SK-N-SH (cell line): ENCODE data around the gene CNFN. TPM values are rescaled to one million over a fixed set of nuclear protein-coding genes. Genes with fewer than 3 reads are reported as not detected.

Experiments used
- CTCF ChIA-PET: fragments of 300-600, 350-600 bp; formaldehyde crosslinking; extraction: SDS; loops from one replicate; lab custom pipeline; 2021; lab: Yijun Ruan, JAX
- POLR2A ChIA-PET: fragments of 350-600 bp; sonication (Branson Sonifier 250); formaldehyde crosslinking; extraction: SDS; loops from one replicate; lab custom pipeline; 2020; ENCODE audit warnings: antibody characterized with exemption, inconsistent platforms; lab: Yijun Ruan, JAX
- DNase-seq: peaks from one replicate; pipeline ENCODE4 v3.0.0; 2012
- H2AFZ ChIP-seq: fragments of 200-600 bp; sonication (generic); 2 replicates; pipeline ENCODE4 v1.8.1; 2016; ENCODE audit warnings: antibody characterized with exemption, mild to moderate bottlenecking, low read depth
- H3F3A ChIP-seq: fragments of 200-600 bp; sonication (generic); replicated peaks from 2 replicates; pipeline ENCODE3; 2016; ENCODE audit warnings: antibody characterized with exemption, mild to moderate bottlenecking; ENCODE audit not compliant: insufficient read depth
- H3K27ac ChIP-seq, 2 experiments: fragments of 200-500 bp in 1 of 2; fragments of 200-600 bp in 1 of 2; sonication (Bioruptor generic) in 1 of 2; sonication (generic), shearing (Covaris generic) in 1 of 2; 2 replicates each; pipeline versions ENCODE4 v1.5.1 to v1.6.1; 2014 to 2016; ENCODE audit warnings: low read depth in 2 of 2, inconsistent platforms in 1 of 2, low read length in 1 of 2, mild to moderate bottlenecking in 1 of 2, mixed read lengths in 1 of 2
- H3K27me3 ChIP-seq: fragments of 200-600 bp; sonication (generic), shearing (Covaris generic); 2 replicates; pipeline ENCODE4 v1.6.1; 2016; ENCODE audit warnings: mixed run types; ENCODE audit not compliant: insufficient read depth
- H3K36me3 ChIP-seq, 2 experiments: fragments of 200-500 bp in 1 of 2; fragments of 200-600 bp in 1 of 2; sonication (Bioruptor generic) in 1 of 2; sonication (generic) in 1 of 2; replicated peaks in 1 of 2; 2 replicates each; pipeline versions ENCODE3 to v1.5.1; 2014 to 2016; ENCODE audit warnings: low read length in 1 of 2, mild to moderate bottlenecking in 1 of 2; ENCODE audit not compliant: insufficient read depth in 2 of 2, control insufficient read depth in 1 of 2
- H3K4me1 ChIP-seq, 2 experiments: fragments of 200-500 bp in 1 of 2; fragments of 200-600 bp in 1 of 2; sonication (Bioruptor generic) in 1 of 2; sonication (generic), shearing (Covaris generic) in 1 of 2; 2 replicates each; pipeline versions ENCODE4 v1.5.1 to v1.6.1; 2014 to 2016; ENCODE audit warnings: low read depth in 1 of 2, low read length in 1 of 2, mixed run types in 1 of 2; ENCODE audit not compliant: insufficient read depth in 2 of 2, control insufficient read depth in 1 of 2
- H3K4me2 ChIP-seq: fragments of 200-600 bp; sonication (generic), shearing (Covaris generic); 2 replicates; pipeline ENCODE4 v1.6.1; 2017; ENCODE audit warnings: mixed run types
- H3K4me3 ChIP-seq, 2 experiments: fragments of 200-500 bp in 1 of 2; fragments of 200-600 bp in 1 of 2; sonication (Bioruptor generic) in 1 of 2; sonication (generic), shearing (Covaris generic) in 1 of 2; 2 replicates each; pipeline versions ENCODE4 v1.5.1 to v1.8.1; 2014 to 2016; ENCODE audit warnings: low read depth in 2 of 2, inconsistent platforms in 1 of 2, low read length in 1 of 2, mild to moderate bottlenecking in 1 of 2, mixed read lengths in 1 of 2, moderate library complexity in 1 of 2
- H3K79me2 ChIP-seq: fragments of 200-600 bp; sonication (generic); 2 replicates; pipeline ENCODE4 v1.8.1; 2017; ENCODE audit warnings: mild to moderate bottlenecking; ENCODE audit not compliant: insufficient read depth
- H3K9ac ChIP-seq: fragments of 200-600 bp; sonication (generic); 2 replicates; pipeline ENCODE4 v1.6.1; 2017; ENCODE audit warnings: mixed run types
- H3K9me2 ChIP-seq: fragments of 200-600 bp; sonication (generic); 2 replicates; pipeline ENCODE4 v1.6.1; 2017; ENCODE audit warnings: mixed run types
- H3K9me3 ChIP-seq: fragments of 200-600 bp; sonication (generic); 2 replicates; pipeline ENCODE4 v1.6.1; 2017; ENCODE audit warnings: mixed run types, mild to moderate bottlenecking, moderate library complexity
- H4K20me1 ChIP-seq: fragments of 200-600 bp; sonication (generic); 2 replicates; pipeline ENCODE4 v1.6.1; 2017; ENCODE audit warnings: mild to moderate bottlenecking, mixed run types; ENCODE audit not compliant: insufficient read depth
- CHD2 ChIP-seq: fragments of 150-350 bp; IDR thresholded peaks from 2 replicates; pipeline ENCODE4 v1.6.1; 2018; ENCODE audit warnings: low read length; ENCODE audit not compliant: partially characterized antibody
- FOSL2 ChIP-seq: IDR thresholded peaks from 2 replicates; pipeline ENCODE4 v1.4.0; 2012; ENCODE audit warnings: low read depth, mild to moderate bottlenecking, moderate library complexity, borderline replicate concordance
- FOXJ3 ChIP-seq: sonication (generic); formaldehyde crosslinking; IDR thresholded peaks from 2 replicates; pipeline ENCODE4 v1.5.1; 2020; ENCODE audit warnings: mild to moderate bottlenecking, missing genetic modification reagents
- FOXM1 ChIP-seq: IDR thresholded peaks from 2 replicates; pipeline ENCODE4 v1.4.0; 2012; ENCODE audit warnings: low read depth, mild to moderate bottlenecking
- GABPA ChIP-seq: IDR thresholded peaks from 2 replicates; pipeline ENCODE4 v1.4.0; 2012; ENCODE audit warnings: low read depth, mild to moderate bottlenecking
- MEF2A ChIP-seq: IDR thresholded peaks from 2 replicates; pipeline ENCODE4 v1.4.0; 2012; ENCODE audit warnings: low read depth, borderline replicate concordance
- MXI1 ChIP-seq: IDR thresholded peaks from 2 replicates; pipeline ENCODE4 v1.6.1; 2012; ENCODE audit warnings: mild to moderate bottlenecking, low read depth, low read length, improper control_type of control experiment
- NRF1 ChIP-seq: IDR thresholded peaks from 2 replicates; pipeline ENCODE4 v1.6.1; 2012; ENCODE audit warnings: low read depth, mild to moderate bottlenecking, low read length
- POLR2AphosphoS5 ChIP-seq: IDR thresholded peaks from 2 replicates; pipeline ENCODE4 v1.6.1; 2012; ENCODE audit warnings: low read depth, low read length
- RAD21 ChIP-seq: IDR thresholded peaks from 2 replicates; pipeline ENCODE4 v1.6.1; 2012; ENCODE audit warnings: mild to moderate bottlenecking, low read length
- RCOR1 ChIP-seq: fragments of 150-350 bp; IDR thresholded peaks from 2 replicates; pipeline ENCODE4 v1.6.1; 2017; ENCODE audit warnings: antibody characterized with exemption, low read length
- SIN3A ChIP-seq: IDR thresholded peaks from 2 replicates; pipeline ENCODE4 v1.6.1; 2012; ENCODE audit warnings: low read depth, mild to moderate bottlenecking, low read length, moderate library complexity, borderline replicate concordance
- SMC3 ChIP-seq: IDR thresholded peaks from 2 replicates; pipeline ENCODE4 v1.6.1; 2012; ENCODE audit warnings: low read depth, low read length, improper control_type of control experiment
- TAF1 ChIP-seq: IDR thresholded peaks from 2 replicates; pipeline ENCODE4 v1.6.1; 2012; ENCODE audit warnings: low read depth, mild to moderate bottlenecking, low read length, moderate library complexity, borderline replicate concordance
- TEAD4 ChIP-seq: IDR thresholded peaks from 2 replicates; pipeline ENCODE4 v1.4.0; 2012; ENCODE audit warnings: mild to moderate bottlenecking, borderline replicate concordance; ENCODE audit not compliant: insufficient read depth
- USF2 ChIP-seq: fragments of 150-350 bp; IDR thresholded peaks from 2 replicates; pipeline ENCODE4 v1.6.1; 2017; ENCODE audit warnings: antibody characterized with exemption, low read length, low read depth, borderline replicate concordance
- YY1 ChIP-seq: IDR thresholded peaks from 2 replicates; pipeline ENCODE4 v1.4.0; 2012; ENCODE audit warnings: low read depth, mild to moderate bottlenecking
- WGBS: methylation state at CpG from one replicate; pipeline ENCODE4 v1.1.6; 2017; ENCODE audit warnings: low lambda C conversion rate; 5-methylcytosine and 5-hydroxymethylcytosine counted together
- polyA plus RNA-seq, 3 experiments: library from polyadenylated mRNA; depleted of rRNA; stranded (reverse); fragments of >200 nt; gene quantifications; 2 replicates each; pipeline ENCODE4 v1.2.3, GENCODE V29; 2012

CNFN gene
- polyA plus RNA-seq, 1 of the 3 experiments (the other 2 are of a cell fraction): 4.5 TPM

GRCh38 chr19:42403586-42403985, 13.5 kb upstream of the CNFN start (continued):
- TF ChIP-seq USF2 (no peak), FOSL2 (no peak), FOXJ3 (CRISPR knock-in tag) (no peak)
- TF ChIP-seq, all 33 proteins: peak for 0

DNA sequence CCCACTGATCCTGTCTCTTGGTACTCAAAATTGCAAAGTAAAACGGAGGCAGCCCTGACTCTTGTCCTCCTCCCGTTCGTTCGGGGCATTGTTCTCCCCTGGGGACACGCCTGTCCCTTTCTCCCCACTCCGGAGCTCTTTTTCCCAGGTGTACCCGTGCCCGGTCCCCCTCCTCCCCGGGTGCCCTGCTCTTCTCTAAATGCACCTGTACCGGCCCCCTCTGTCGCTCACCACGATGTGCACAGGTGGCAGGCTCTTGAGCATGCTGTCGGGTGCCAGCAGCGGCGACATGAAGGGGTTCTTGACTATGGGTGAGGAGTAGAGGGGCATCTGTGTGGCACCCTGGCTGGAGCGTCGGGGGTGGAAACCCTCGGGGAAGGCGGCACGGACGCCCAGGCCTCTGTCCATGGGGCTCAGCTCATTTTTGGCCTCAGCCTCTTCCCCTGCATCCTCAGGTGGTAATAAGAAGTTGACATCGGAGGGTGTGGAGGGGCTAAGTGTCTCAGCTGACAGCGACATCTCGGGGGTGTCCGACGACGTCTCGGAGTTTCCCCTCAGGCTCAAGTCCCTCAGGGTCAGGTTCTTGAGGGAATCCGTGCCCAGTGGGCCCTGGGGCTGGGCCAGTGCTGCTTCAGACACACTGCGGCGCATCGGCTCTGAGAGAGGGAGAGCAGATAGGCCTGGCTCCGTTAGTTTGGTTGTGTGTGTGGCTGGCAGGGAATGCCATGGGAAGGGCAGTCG, 12.4 kb upstream of the CNFN start:
- ChIA-PET POLR2A (interaction anchor here (1.8 kb wide), 1 partner anchor 10 kb away, joined by 6 read pairs; no protein-coding TSS in a partner anchor), CTCF (interaction anchor here (0.8 to 2.9 kb wide), 11 partner anchors 9 to 294 kb away, joined by 3 to 45 read pairs (median 7); no protein-coding TSS in a partner anchor)
- peaks cover 5% of the 10 kb centered on the region for H3F3A ChIP-seq
- DNase-seq: peak; percentile 56
- peak overlapping the region; percentile 69; the same call in 1 of the 2 replicates for H3K4me2 ChIP-seq
- no peaks in the 10 kb centered on the region for H3K79me2 ChIP-seq
- H3K36me3 ChIP-seq: peaks cover 0 to 7% of the 10 kb centered on the region in 2 experiments
- no peaks in the 10 kb centered on the region for H3K9me3 ChIP-seq
- H3K4me3 ChIP-seq: peak overlapping the region in 1 of 2 experiments; percentile 44; a peak in 2 of 4 replicates
- H3K27ac ChIP-seq: peak overlapping the region in 1 of 2 experiments; percentile 63; a peak in 1 of 4 replicates
- no peak overlapping the region for H3K9ac ChIP-seq
- H2AFZ ChIP-seq: no peak overlapping the region
- H3K27me3 ChIP-seq: no peaks in the 10 kb centered on the region
- WGBS: 60% methylated on average over 31 of the region's 34 CpGs
- no peak for TF ChIP-seq POLR2AphosphoS5
- no peak for TF ChIP-seq MEF2A
- TF ChIP-seq FOXJ3 (CRISPR knock-in tag): no peak
- TF ChIP-seq MXI1: no peak
- TF ChIP-seq RAD21: no peak
- no peak for TF ChIP-seq YY1
- no peak for TF ChIP-seq SMC3
- H4K20me1 ChIP-seq: no peaks in the 10 kb centered on the region
- peaks cover 0 to 18% of the 10 kb centered on the region in 2 experiments; a peak in 1 of 4 replicates for H3K4me1 ChIP-seq
- H3K9me2 ChIP-seq: no peaks in the 10 kb centered on the region

- H3K79me2 ChIP-seq: no peaks in the 10 kb centered on the region
- 5% methylated on average over 37 of the region's 80 CpGs for WGBS
- H3K4me2 ChIP-seq: peak overlapping the region; percentile 69
- H3K27me3 ChIP-seq: no peaks in the 10 kb centered on the region
- H3K9ac ChIP-seq: no peak overlapping the region
- H3K9me3 ChIP-seq: no peaks in the 10 kb centered on the region
- H3K27ac ChIP-seq: peak overlapping the region in 1 of 2 experiments; percentile 63; a peak in 2 of 4 replicates
- peak overlapping the region; percentile 44 to 59 for H3K4me3 ChIP-seq
- 0 out of 2 replicates have a peak overlapping the region, but pooled peaks have one; percentile 76 for H2AFZ ChIP-seq
- ChIA-PET CTCF (interaction anchor here (0.7 to 2.9 kb wide), 20 partner anchors 10 to 293 kb away, joined by 3 to 45 read pairs (median 4); no protein-coding TSS in a partner anchor), POLR2A (interaction anchor here (0.8 to 1.8 kb wide), 2 partner anchors 10 to 14 kb away, joined by 3 to 6 read pairs; no protein-coding TSS in a partner anchor)
- H3K4me1 ChIP-seq: peaks cover 0 to 20% of the 10 kb centered on the region in 2 experiments; a peak in 1 of 4 replicates
- DNase-seq: peak; percentile 90
- H3F3A ChIP-seq: peaks cover 5% of the 10 kb centered on the region
- no peaks in the 10 kb centered on the region for H3K9me2 ChIP-seq
- no peaks in the 10 kb centered on the region for H4K20me1 ChIP-seq
- H3K36me3 ChIP-seq: peaks cover 0 to 7% of the 10 kb centered on the region in 2 experiments
- TF ChIP-seq SIN3A (no peak), GABPA (no peak), FOXM1 (no peak), RCOR1 (peak; percentile 43; the same call in 1 of the 2 replicates), MXI1 (peak; percentile 88), NRF1 (peak; percentile 68), RAD21 (peak; percentile 57), TAF1 (0 out of 2 replicates have a peak, but pooled peaks have one; percentile 38), CHD2 (peak; percentile 21), MEF2A (no peak), TEAD4 (no peak)
Measured at GRCh38 chr19:42401365-42402303, 11.5 kb upstream of the CNFN start.
